MM.1S (cell line): ENCODE data around the gene SMG7.

Experiments
- DNase-seq: peaks from one replicate; pipeline ENCODE4 v3.0.0-alpha.2; 2015
- H2AFZ ChIP-seq: fragments of 300-600 bp; sonication (generic); 2 replicates; pipeline ENCODE4 v1.6.0; 2016; ENCODE audit warnings: antibody characterized with exemption, low read length
- H3F3A ChIP-seq: fragments of 300-600 bp; sonication (generic); 2 replicates; pipeline ENCODE4 v1.6.1; 2016; ENCODE audit warnings: mild to moderate bottlenecking, antibody characterized with exemption, low read length, moderate library complexity, mixed read lengths; ENCODE audit not compliant: insufficient read depth
- H3K27ac ChIP-seq: fragments of 300-600 bp; sonication (generic); 2 replicates; pipeline ENCODE4 v1.5.1; 2016; ENCODE audit warnings: mild to moderate bottlenecking, low read length
- H3K27me3 ChIP-seq: fragments of 300-600 bp; sonication (generic); replicated peaks from 2 replicates; pipeline ENCODE4 v1.6.0; 2016; ENCODE audit warnings: low read length; ENCODE audit not compliant: insufficient read depth
- H3K36me3 ChIP-seq: fragments of 300-600 bp; sonication (generic); replicated peaks from 2 replicates; pipeline ENCODE4 v1.6.1; 2016; ENCODE audit warnings: mild to moderate bottlenecking, low read length, mixed read lengths; ENCODE audit not compliant: insufficient read depth
- H3K4me1 ChIP-seq: fragments of 300-600 bp; sonication (generic); 2 replicates; pipeline ENCODE4 v1.6.1; 2016; ENCODE audit warnings: low read length, mixed read lengths
- H3K4me2 ChIP-seq: fragments of 300-600 bp; sonication (generic); 2 replicates; pipeline ENCODE4 v1.6.0; 2016; ENCODE audit warnings: low read depth, low read length
- H3K4me3 ChIP-seq: fragments of 300-600 bp; sonication (generic); 2 replicates; pipeline ENCODE4 v1.5.1; 2016; ENCODE audit warnings: low read length, mixed read lengths
- H3K79me2 ChIP-seq: fragments of 300-600 bp; sonication (generic); 2 replicates; pipeline ENCODE4 v1.6.1; 2016; ENCODE audit warnings: mixed run types, low read length, mixed read lengths
- H3K9ac ChIP-seq: fragments of 300-600 bp; sonication (generic); 2 replicates; pipeline ENCODE4 v1.6.1; 2016; ENCODE audit warnings: low read length, mixed read lengths
- H3K9me2 ChIP-seq: fragments of 300-600 bp; sonication (generic); replicated peaks from 2 replicates; pipeline ENCODE4 v1.6.1; 2016; ENCODE audit warnings: mild to moderate bottlenecking, low read length, mixed read lengths; ENCODE audit not compliant: insufficient read depth
- H3K9me3 ChIP-seq: fragments of 300-600 bp; sonication (generic); replicated peaks from 2 replicates; pipeline ENCODE4 v1.6.1; 2016; ENCODE audit warnings: mild to moderate bottlenecking, low read length, mixed read lengths; ENCODE audit not compliant: insufficient read depth
- H4K20me1 ChIP-seq: fragments of 300-600 bp; sonication (generic); 2 replicates; pipeline ENCODE4 v1.6.1; 2016; ENCODE audit warnings: mild to moderate bottlenecking, low read length, moderate library complexity, mixed read lengths; ENCODE audit not compliant: insufficient read depth
- EZH2 ChIP-seq: fragments of 300-600 bp; sonication (generic); optimal IDR thresholded peaks from 2 replicates; pipeline ENCODE3; 2017; ENCODE audit warnings: low read depth, mild to moderate bottlenecking, antibody characterized with exemption, low read length, mixed read lengths
- EZH2phosphoT487 ChIP-seq: fragments of 300-600 bp; sonication (generic); IDR thresholded peaks from 2 replicates; pipeline ENCODE4 v1.6.1; 2018; ENCODE audit warnings: antibody characterized with exemption, low read length
- TF ChIP-seq, protein P1 (sequence below): fragments of 300-600 bp; sonication (generic); IDR thresholded peaks from 2 replicates; pipeline ENCODE4 v1.5.1; 2016; ENCODE audit warnings: antibody characterized with exemption, low read length, mixed read lengths

The SMG7 gene

DNA sequence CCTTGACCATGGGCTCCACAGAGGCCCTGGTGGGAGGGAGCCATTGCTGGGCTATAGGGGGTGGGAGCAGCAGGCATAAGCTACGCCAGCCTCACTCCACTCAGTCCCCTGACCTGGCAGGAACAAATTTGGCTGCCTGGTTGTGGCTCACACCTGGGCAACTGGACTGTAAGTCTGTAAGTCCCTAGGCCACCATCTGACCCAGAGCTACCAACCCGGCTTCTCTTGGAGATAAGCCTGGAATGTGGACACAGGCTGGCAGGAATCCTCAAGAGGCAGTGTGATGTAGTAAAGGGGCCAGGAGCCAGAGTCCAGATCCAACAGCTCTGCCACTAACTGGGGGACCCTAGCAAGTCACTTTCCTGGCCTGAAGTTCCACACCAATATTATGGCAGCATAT, 106.6 kb downstream of the SMG7 start:
- Histone ChIP-seq H3K4me1 (no peaks in the 10 kb centered on the region), H2AFZ (no peak overlapping the region), H3F3A (no peaks in the 10 kb centered on the region), H3K27ac (no peak overlapping the region), H3K27me3 (no peaks in the 10 kb centered on the region), H3K36me3 (no peaks in the 10 kb centered on the region), H3K4me3 (no peak overlapping the region), H3K4me2 (no peak overlapping the region), H3K9me2 (no peaks in the 10 kb centered on the region), H4K20me1 (no peaks in the 10 kb centered on the region), H3K9ac (no peak overlapping the region), H3K79me2 (no peaks in the 10 kb centered on the region), H3K9me3 (no peaks in the 10 kb centered on the region)
- DNase-seq, result no peak
- TF ChIP-seq EZH2 (no peak), EZH2phosphoT487 (no peak)
- TF ChIP-seq, protein P1, sequence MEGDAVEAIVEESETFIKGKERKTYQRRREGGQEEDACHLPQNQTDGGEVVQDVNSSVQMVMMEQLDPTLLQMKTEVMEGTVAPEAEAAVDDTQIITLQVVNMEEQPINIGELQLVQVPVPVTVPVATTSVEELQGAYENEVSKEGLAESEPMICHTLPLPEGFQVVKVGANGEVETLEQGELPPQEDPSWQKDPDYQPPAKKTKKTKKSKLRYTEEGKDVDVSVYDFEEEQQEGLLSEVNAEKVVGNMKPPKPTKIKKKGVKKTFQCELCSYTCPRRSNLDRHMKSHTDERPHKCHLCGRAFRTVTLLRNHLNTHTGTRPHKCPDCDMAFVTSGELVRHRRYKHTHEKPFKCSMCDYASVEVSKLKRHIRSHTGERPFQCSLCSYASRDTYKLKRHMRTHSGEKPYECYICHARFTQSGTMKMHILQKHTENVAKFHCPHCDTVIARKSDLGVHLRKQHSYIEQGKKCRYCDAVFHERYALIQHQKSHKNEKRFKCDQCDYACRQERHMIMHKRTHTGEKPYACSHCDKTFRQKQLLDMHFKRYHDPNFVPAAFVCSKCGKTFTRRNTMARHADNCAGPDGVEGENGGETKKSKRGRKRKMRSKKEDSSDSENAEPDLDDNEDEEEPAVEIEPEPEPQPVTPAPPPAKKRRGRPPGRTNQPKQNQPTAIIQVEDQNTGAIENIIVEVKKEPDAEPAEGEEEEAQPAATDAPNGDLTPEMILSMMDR, result no peak

DNA sequence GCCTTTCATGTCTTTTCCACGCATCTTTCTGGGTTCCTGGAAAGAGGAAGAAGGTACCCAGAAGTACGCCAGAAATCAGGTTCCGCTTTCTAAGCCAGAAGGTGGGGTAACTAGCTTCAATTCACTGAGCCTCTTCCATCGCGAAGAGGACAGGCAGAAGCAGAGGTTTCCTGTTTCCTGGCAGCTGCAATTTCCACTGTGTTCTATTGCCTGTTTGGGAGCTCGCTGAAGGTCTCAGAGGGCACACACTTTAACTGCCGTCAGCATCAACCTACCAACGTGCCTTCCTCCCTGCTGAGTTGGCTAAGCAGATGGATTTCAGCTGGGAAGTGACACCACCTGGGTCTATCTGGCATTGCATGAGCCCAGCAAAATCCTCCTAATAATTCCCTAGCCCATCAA, 108.0 kb downstream of the SMG7 start:
- TF ChIP-seq, protein P1, result peak; percentile 25
- TF ChIP-seq EZH2, result no peak
- Histone ChIP-seq H3K27me3 (no peaks in the 10 kb centered on the region), H3K9me2 (no peaks in the 10 kb centered on the region), H2AFZ (no peak overlapping the region), H3K36me3 (no peaks in the 10 kb centered on the region), H3K79me2 (no peaks in the 10 kb centered on the region), H3K4me2 (no peak overlapping the region), H3F3A (no peaks in the 10 kb centered on the region), H3K9ac (no peak overlapping the region), H4K20me1 (no peaks in the 10 kb centered on the region), H3K27ac (no peak overlapping the region), H3K4me1 (no peaks in the 10 kb centered on the region), H3K9me3 (no peaks in the 10 kb centered on the region), H3K4me3 (no peak overlapping the region)
- peak; percentile 16 for DNase-seq

DNA sequence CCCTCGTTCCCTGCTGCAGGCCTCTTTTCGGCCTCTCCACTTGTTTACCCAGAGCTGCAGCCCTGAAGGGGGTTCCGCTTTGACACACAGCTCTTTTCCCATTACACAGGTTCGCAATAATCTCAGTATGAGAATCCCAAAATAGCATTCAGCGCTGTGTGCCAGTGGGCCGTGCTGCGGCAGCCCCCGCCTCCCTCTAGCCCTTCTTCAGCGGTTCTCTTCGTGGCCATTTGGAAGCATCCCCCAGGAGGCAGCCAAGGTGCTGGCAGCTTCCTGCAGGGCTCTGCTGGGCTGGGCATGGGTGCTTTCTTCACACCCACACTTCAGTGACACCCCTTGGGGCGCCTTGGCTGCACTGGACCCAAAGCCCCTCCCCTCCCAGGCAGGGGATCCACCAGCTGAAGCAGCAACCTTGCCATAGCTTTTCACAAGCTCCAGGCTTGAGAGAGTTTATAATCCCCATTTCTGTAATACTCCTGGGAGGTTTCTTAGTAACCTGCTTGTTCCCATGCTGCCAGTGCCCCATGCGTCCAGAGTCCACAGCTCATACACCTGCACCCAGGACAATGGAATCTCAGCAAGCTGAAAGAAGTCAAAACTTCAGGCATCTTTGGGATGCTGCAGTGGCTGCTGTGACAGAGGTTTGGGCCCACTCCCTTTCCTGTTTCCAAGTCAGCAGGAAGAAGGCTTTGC, 109.9 kb downstream of the SMG7 start:
- H3K27me3 ChIP-seq, result no peaks in the 10 kb centered on the region
- H3K36me3 ChIP-seq, result no peaks in the 10 kb centered on the region
- no peaks in the 10 kb centered on the region for H3K79me2 ChIP-seq
- H2AFZ ChIP-seq, result no peak overlapping the region
- H3K4me2 ChIP-seq, result no peak overlapping the region
- no peaks in the 10 kb centered on the region for H3F3A ChIP-seq
- no peaks in the 10 kb centered on the region for H3K9me2 ChIP-seq
- no peak overlapping the region for H3K4me3 ChIP-seq
- no peaks in the 10 kb centered on the region for H4K20me1 ChIP-seq
- TF ChIP-seq EZH2, result no peak
- TF ChIP-seq, protein P1, result no peak
- no peak for TF ChIP-seq EZH2phosphoT487
- no peaks in the 10 kb centered on the region for H3K9me3 ChIP-seq
- no peak overlapping the region for H3K9ac ChIP-seq
- H3K4me1 ChIP-seq, result no peaks in the 10 kb centered on the region
- H3K27ac ChIP-seq, result no peak overlapping the region
- DNase-seq, result no peak
